Activated CD4-positive, alpha-beta T cell treated with anti-CD3 and anti-CD28 coated beads for 36 hours (primary cell): ENCODE results near the gene DNAJC27. TPM values are rescaled to one million over a fixed set of nuclear protein-coding genes. Genes with fewer than 3 reads are reported as not detected.

Source experiments
- ATAC-seq: fragments of 200-7000 bp; cut with Tn5 transposase; one replicate; pipeline ENCODE4 v1.10.0; 2021; ENCODE audit warnings: mild to moderate bottlenecking, moderate library complexity
- CTCF ChIA-PET: fragments of 350-600 bp; sonication (Branson Sonifier 250); formaldehyde crosslinking; loops from one replicate; lab custom pipeline; 2021; ENCODE audit warnings: antibody characterized with exemption; lab: Charles Lee
- POLR2A ChIA-PET: fragments of 350-600 bp; sonication (Branson Sonifier 250); formaldehyde crosslinking; loops from one replicate; lab custom pipeline; 2021; ENCODE audit warnings: antibody characterized with exemption, inconsistent platforms; lab: Charles Lee
- DNase-seq: peaks from one replicate; pipeline ENCODE4 v3.0.0-alpha.2; 2020
- H3K27ac Mint-ChIP-seq: one replicate; pipeline ENCODE4 v1.8.0; 2021; ENCODE audit warnings: mixed read lengths
- H3K27me3 Mint-ChIP-seq: one replicate; pipeline ENCODE4 v1.8.0; 2021; ENCODE audit warnings: mixed read lengths
- H3K36me3 Mint-ChIP-seq: one replicate; pipeline ENCODE4 v1.8.0; 2021; ENCODE audit warnings: low read depth, mixed read lengths
- H3K4me1 Mint-ChIP-seq: one replicate; pipeline ENCODE4 v1.8.0; 2021; ENCODE audit warnings: mixed read lengths
- H3K4me3 Mint-ChIP-seq: one replicate; pipeline ENCODE4 v1.8.0; 2021; ENCODE audit warnings: mild to moderate bottlenecking, moderate library complexity, mixed read lengths
- H3K9me3 Mint-ChIP-seq: one replicate; pipeline ENCODE4 v1.8.0; 2021; ENCODE audit warnings: low read depth, mixed read lengths
- intact Hi-C, 2 experiments: fragments of 100-400 bp; cut with DNase I in 1 of 2; cut with micrococcal nuclease in 1 of 2; formaldehyde crosslinking; loops; one replicate each; pipeline versions ENCODE4 v1.14.2 to v1.15.1; 2022 to 2024; cut with DNase I, micrococcal nuclease
- total RNA-seq, 2 experiments: library from RNA; stranded (reverse); gene quantifications; one replicate each; pipeline ENCODE4 v1.2.3, GENCODE V29; 2021

Gene DNAJC27
- total RNA-seq, 2 experiments from 2014 or later, result 5.9 to 6.6 TPM

GRCh38 chr2:24993406-24994145 is 21.8 kb upstream of the DNAJC27 start:
- Mint-ChIP-seq H3K9me3 (no peaks in the 10 kb centered on the region), H3K4me3 (no peak overlapping the region), H3K27ac (no peak overlapping the region), H3K36me3 (no peaks in the 10 kb centered on the region), H3K4me1 (no peaks in the 10 kb centered on the region), H3K27me3 (peaks cover 3% of the 10 kb centered on the region)
- ChIA-PET POLR2A (no interaction called here), CTCF (interaction anchor here (2.9 kb wide), 1 partner anchor 18 kb away, joined by 11 read pairs; no protein-coding TSS in a partner anchor)
- no peak for ATAC-seq
- intact Hi-C loops, result no loop called here
- no peak for DNase-seq

GRCh38 chr2:24986372-24986771 is 14.6 kb upstream of the DNAJC27 start:
- Mint-ChIP-seq H3K27ac (no peak overlapping the region), H3K4me3 (no peak overlapping the region), H3K27me3 (peaks cover 2% of the 10 kb centered on the region), H3K9me3 (no peaks in the 10 kb centered on the region), H3K36me3 (no peaks in the 10 kb centered on the region), H3K4me1 (no peaks in the 10 kb centered on the region)
- ChIA-PET POLR2A (no interaction called here), CTCF (interaction anchor here (0.6 to 2.4 kb wide), 3 partner anchors 8 to 132 kb away, joined by 3 to 15 read pairs (median 5); no protein-coding TSS in a partner anchor)
- no peak for DNase-seq
- intact Hi-C loops, result no loop called here
- no peak for ATAC-seq

- Mint-ChIP-seq H3K27me3 (peaks cover 2% of the 10 kb centered on the region), H3K9me3 (no peaks in the 10 kb centered on the region), H3K27ac (no peak overlapping the region), H3K4me1 (no peaks in the 10 kb centered on the region), H3K36me3 (no peaks in the 10 kb centered on the region), H3K4me3 (no peak overlapping the region)
- ChIA-PET POLR2A (no interaction called here), CTCF (interaction anchor here (0.5 to 2.4 kb wide), 3 partner anchors 10 to 95 kb away, joined by 3 to 15 read pairs (median 5); partner anchors contain the start of gene EFR3B)
- intact Hi-C loops, result no loop called here
- no peak for DNase-seq
- no peak for ATAC-seq
Measured at GRCh38 chr2:24985511-24985910, 13.8 kb upstream of the DNAJC27 start.

GRCh38 chr2:24984912-24985311 is 13.2 kb upstream of the DNAJC27 start:
- H3K27ac Mint-ChIP-seq, result no peak overlapping the region
- ChIA-PET POLR2A (interaction anchor here (0.7 kb wide), 1 partner anchor 173 kb away, joined by 4 read pairs; no protein-coding TSS in a partner anchor), CTCF (interaction anchor here (0.5 to 2.4 kb wide), 3 partner anchors 10 to 94 kb away, joined by 3 to 15 read pairs (median 5); partner anchors contain the start of gene EFR3B)
- no peaks in the 10 kb centered on the region for H3K4me1 Mint-ChIP-seq
- intact Hi-C loops, result no loop called here
- no peaks in the 10 kb centered on the region for H3K36me3 Mint-ChIP-seq
- H3K4me3 Mint-ChIP-seq, result no peak overlapping the region
- H3K9me3 Mint-ChIP-seq, result no peaks in the 10 kb centered on the region
- H3K27me3 Mint-ChIP-seq, result peaks cover 2% of the 10 kb centered on the region
- ATAC-seq (no peak), DNase-seq (no peak)

- intact Hi-C loops, result no loop called here
- H3K4me3 Mint-ChIP-seq, result no peak overlapping the region
- H3K27me3 Mint-ChIP-seq, result peaks cover 2% of the 10 kb centered on the region
- DNase-seq (no peak), ATAC-seq (no peak)
- ChIA-PET POLR2A (no interaction called here), CTCF (interaction anchor here (0.6 to 1.1 kb wide), 5 partner anchors 29 to 215 kb away, joined by 4 to 6 read pairs (median 4); no protein-coding TSS in a partner anchor)
- H3K9me3 Mint-ChIP-seq, result no peaks in the 10 kb centered on the region
- H3K4me1 Mint-ChIP-seq, result peaks cover 6% of the 10 kb centered on the region
- H3K27ac Mint-ChIP-seq, result no peak overlapping the region
- H3K36me3 Mint-ChIP-seq, result no peaks in the 10 kb centered on the region
Measured at GRCh38 chr2:24981411-24982136, 9.8 kb upstream of the DNAJC27 start.

- Mint-ChIP-seq H3K27me3 (no peaks in the 10 kb centered on the region), H3K9me3 (no peaks in the 10 kb centered on the region), H3K27ac (no peak overlapping the region), H3K36me3 (no peaks in the 10 kb centered on the region), H3K4me3 (no peak overlapping the region), H3K4me1 (peaks cover 13% of the 10 kb centered on the region)
- intact Hi-C loops, result no loop called here
- CTCF ChIA-PET, result interaction anchor here (0.6 to 6.4 kb wide), 3 partner anchors 27 to 151 kb away, joined by 3 to 141 read pairs (median 3); no protein-coding TSS in a partner anchor
- POLR2A ChIA-PET, result no interaction called here
- DNase-seq (no peak), ATAC-seq (no peak)
Measured at GRCh38 chr2:24978661-24979060, 6.9 kb upstream of the DNAJC27 start.

GRCh38 chr2:24977631-24978030 is 5.9 kb upstream of the DNAJC27 start:
- intact Hi-C loops, result no loop called here
- no peak for ATAC-seq
- Mint-ChIP-seq H3K27me3 (no peaks in the 10 kb centered on the region), H3K4me1 (peaks cover 19% of the 10 kb centered on the region), H3K27ac (no peak overlapping the region), H3K4me3 (no peak overlapping the region), H3K9me3 (no peaks in the 10 kb centered on the region), H3K36me3 (no peaks in the 10 kb centered on the region)
- POLR2A ChIA-PET, result no interaction called here
- no peak for DNase-seq
- CTCF ChIA-PET, result interaction anchor here (0.6 to 6.4 kb wide), 4 partner anchors 87 to 218 kb away, joined by 3 to 141 read pairs (median 3); no protein-coding TSS in a partner anchor

- DNase-seq (no peak), ATAC-seq (no peak)
- Mint-ChIP-seq H3K36me3 (no peaks in the 10 kb centered on the region), H3K4me1 (peaks cover 24% of the 10 kb centered on the region), H3K27ac (peak overlapping the region; percentile 73), H3K9me3 (no peaks in the 10 kb centered on the region), H3K27me3 (no peaks in the 10 kb centered on the region), H3K4me3 (no peak overlapping the region)
- CTCF ChIA-PET, result interaction anchor here (0.5 to 2.2 kb wide), 8 partner anchors 11 to 767 kb away, joined by 3 to 25 read pairs (median 4); no protein-coding TSS in a partner anchor
- intact Hi-C loops, result loop anchor here in 1 of 2 experiments (2.0 to 5.0 kb wide), 5 partner anchors 243 to 1268 kb away; partner anchors contain the start of genes ATAD2B, HADHA and HADHB
- POLR2A ChIA-PET, result interaction anchor here (0.6 kb wide), 2 partner anchors 58 to 1420 kb away, joined by 3 to 9 read pairs; no protein-coding TSS in a partner anchor
Measured at GRCh38 chr2:24973812-24974211, 2.1 kb upstream of the DNAJC27 start.

- H3K36me3 Mint-ChIP-seq, result peaks cover 1% of the 10 kb centered on the region
- CTCF ChIA-PET, result interaction anchor here (0.7 to 2.2 kb wide), 9 partner anchors 27 to 404 kb away, joined by 3 to 25 read pairs (median 4); no protein-coding TSS in a partner anchor
- ATAC-seq, result no peak
Measured at GRCh38 chr2:24972315-24972961, 683 bp upstream of the DNAJC27 start.

GRCh38 chr2:24971286-24971535 is 544 bp downstream of the DNAJC27 start:
- peak; percentile 3 for ATAC-seq
- Mint-ChIP-seq H3K27ac (peak overlapping the region; percentile 99), H3K9me3 (no peaks in the 10 kb centered on the region), H3K27me3 (no peaks in the 10 kb centered on the region), H3K36me3 (peaks cover 8% of the 10 kb centered on the region), H3K4me3 (peak overlapping the region; percentile 86), H3K4me1 (peaks cover 17% of the 10 kb centered on the region)
- POLR2A ChIA-PET, result interaction anchor here (1.0 kb wide), 1 partner anchor 72 kb away, joined by 4 read pairs; no protein-coding TSS in a partner anchor
- DNase-seq, result peak; percentile 66
- CTCF ChIA-PET, result interaction anchor here (0.7 to 1.3 kb wide), 2 partner anchors 157 to 216 kb away, joined by 3 to 5 read pairs; no protein-coding TSS in a partner anchor
- intact Hi-C loops, result loop anchor here (1.0 to 5.0 kb wide), 14 partner anchors 50 to 1271 kb away; partner anchors contain the start of genes ADCY3 (in 2 of the 2), ASXL2 (in 1 of the 2), CENPO (in 1 of the 2) and DTNB (in 1 of the 2)

More at GRCh38 chr2:24972315-24972961, 683 bp upstream of the DNAJC27 start:
- Mint-ChIP-seq H3K4me1 (peaks cover 17% of the 10 kb centered on the region), H3K27me3 (no peaks in the 10 kb centered on the region), H3K27ac (peak overlapping the region; percentile 99), H3K4me3 (peak overlapping the region; percentile 86), H3K9me3 (no peaks in the 10 kb centered on the region)
- peak; percentile 63 for DNase-seq
- intact Hi-C loops, result loop anchor here (1.0 to 5.0 kb wide), 10 partner anchors 70 to 1270 kb away; partner anchors contain the start of genes ATAD2B (in 1 of the 2), EFR3B (in 1 of the 2), HADHA (in 1 of the 2) and HADHB (in 1 of the 2)
- POLR2A ChIA-PET, result interaction anchor here (0.5 to 1.0 kb wide), 5 partner anchors 10 to 821 kb away, joined by 3 to 4 read pairs (median 3); no protein-coding TSS in a partner anchor
